Tibial nerve (tissue), 4 donors: Measurements from ENCODE around the gene C1orf159. TPM values are rescaled to one million over a fixed set of nuclear protein-coding genes. Genes with fewer than 3 reads are reported as not detected.

ENCODE experiments used
- DNase-seq, 2 donors: peaks; one replicate each; pipeline ENCODE4 v3.0.0-alpha.2; 2019; ENCODE audit warnings: low spot score in 2 of 2
- H3K27ac ChIP-seq, 4 donors: fragments of 200-600 bp; sonication (generic) in 3 of 4; one replicate each; pipeline ENCODE4 v1.5.1; 2017 to 2019; ENCODE audit warnings: mild to moderate bottlenecking in 1 of 4
- H3K27me3 ChIP-seq, 2 donors: fragments of 200-600 bp; sonication (generic) in 1 of 2; one replicate each; pipeline versions ENCODE4 v1.5.1 to v1.6.0; 2017 to 2019
- H3K36me3 ChIP-seq, 3 donors: fragments of 200-600 bp; sonication (generic); one replicate each; pipeline ENCODE4 v1.5.1; 2018 to 2019
- H3K4me1 ChIP-seq, 4 donors: fragments of 200-600 bp; sonication (generic) in 3 of 4; one replicate each; pipeline ENCODE4 v1.5.1; 2017 to 2019
- H3K4me3 ChIP-seq, 4 donors: fragments of 200-600 bp; sonication (generic) in 3 of 4; one replicate each; pipeline ENCODE4 v1.5.1; 2017 to 2019; ENCODE audit warnings: mild to moderate bottlenecking in 1 of 4, moderate library complexity in 1 of 4
- H3K9me3 ChIP-seq, 4 donors: fragments of 200-600 bp; sonication (generic) in 3 of 4; one replicate each; pipeline ENCODE4 v1.5.1; 2017 to 2019
- EP300 ChIP-seq, 2 donors: sonication (generic); formaldehyde crosslinking; IDR thresholded peaks; one replicate each; pipeline ENCODE4 v1.6.1; 2017; ENCODE audit warnings: antibody characterized with exemption in 2 of 2, mild to moderate bottlenecking in 1 of 2
- POLR2A ChIP-seq, 2 donors: fragments of 450-650 bp; IDR thresholded peaks; one replicate each; pipeline ENCODE4 v1.6.1; 2017; ENCODE audit warnings: antibody characterized with exemption in 2 of 2, mild to moderate bottlenecking in 2 of 2, moderate library complexity in 2 of 2
- WGBS, 2 donors: methylation state at CpG; one replicate each; pipeline ENCODE4 v1.1.5; 2018; 5-methylcytosine and 5-hydroxymethylcytosine counted together
- total RNA-seq, 4 donors: library from RNA; depleted of rRNA; stranded (reverse); fragments of >200 nt; gene quantifications; one replicate each; pipeline ENCODE4 v1.1.0, GENCODE V29; 2016
- TF ChIP-seq, protein P1 (sequence below), 5 experiments: fragments of 200-600 bp in 3 of 5; fragments of 450-650 bp in 2 of 5; sonication (generic) in 3 of 5; IDR thresholded peaks; one replicate each; pipeline ENCODE4 v1.5.1; 2016 to 2019; ENCODE audit warnings: antibody characterized with exemption in 5 of 5, mild to moderate bottlenecking in 3 of 5, moderate library complexity in 2 of 5

C1orf159 gene
- total RNA-seq, 4 donors from 2014 or later = 18.4 to 29.4 (median 23.1) TPM

DNA sequence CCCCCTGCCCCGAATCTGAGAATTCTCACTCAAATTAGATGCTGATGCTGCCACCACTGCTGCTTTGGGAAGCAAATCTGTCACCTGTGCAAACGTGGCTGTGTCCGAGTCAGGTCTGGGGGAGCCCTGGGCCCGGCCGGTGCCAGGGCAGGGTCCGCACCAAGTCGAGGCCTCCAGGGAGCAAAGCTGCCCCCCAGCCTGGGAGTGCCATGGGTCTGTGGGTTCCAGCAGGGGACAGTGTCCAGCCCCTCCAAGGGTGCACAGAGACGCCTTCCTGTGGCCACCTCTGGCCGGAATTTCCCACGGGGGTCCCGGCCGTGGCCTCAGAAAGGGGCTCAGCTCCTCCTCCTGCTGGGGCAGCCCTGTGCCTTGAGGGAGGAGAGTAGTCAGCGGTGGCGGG, 30.1 kb upstream of the C1orf159 start:
- Histone ChIP-seq H3K9me3 (no peaks in the 10 kb centered on the region), H3K4me1 (peaks cover 0 to 12% (median 0%) of the 10 kb centered on the region in 4 donors), H3K4me3 (no peak overlapping the region), H3K27ac (no peak overlapping the region), H3K27me3 (peaks cover 0 to 44% of the 10 kb centered on the region in 2 donors), H3K36me3 (no peaks in the 10 kb centered on the region)
- 70 to 93% methylated on average over 3 to 8 of the region's 14 CpGs for WGBS, 2 donors
- TF ChIP-seq POLR2A (IDR thresholded peaks at IDR 0.05) = no peak
- TF ChIP-seq, protein P1, sequence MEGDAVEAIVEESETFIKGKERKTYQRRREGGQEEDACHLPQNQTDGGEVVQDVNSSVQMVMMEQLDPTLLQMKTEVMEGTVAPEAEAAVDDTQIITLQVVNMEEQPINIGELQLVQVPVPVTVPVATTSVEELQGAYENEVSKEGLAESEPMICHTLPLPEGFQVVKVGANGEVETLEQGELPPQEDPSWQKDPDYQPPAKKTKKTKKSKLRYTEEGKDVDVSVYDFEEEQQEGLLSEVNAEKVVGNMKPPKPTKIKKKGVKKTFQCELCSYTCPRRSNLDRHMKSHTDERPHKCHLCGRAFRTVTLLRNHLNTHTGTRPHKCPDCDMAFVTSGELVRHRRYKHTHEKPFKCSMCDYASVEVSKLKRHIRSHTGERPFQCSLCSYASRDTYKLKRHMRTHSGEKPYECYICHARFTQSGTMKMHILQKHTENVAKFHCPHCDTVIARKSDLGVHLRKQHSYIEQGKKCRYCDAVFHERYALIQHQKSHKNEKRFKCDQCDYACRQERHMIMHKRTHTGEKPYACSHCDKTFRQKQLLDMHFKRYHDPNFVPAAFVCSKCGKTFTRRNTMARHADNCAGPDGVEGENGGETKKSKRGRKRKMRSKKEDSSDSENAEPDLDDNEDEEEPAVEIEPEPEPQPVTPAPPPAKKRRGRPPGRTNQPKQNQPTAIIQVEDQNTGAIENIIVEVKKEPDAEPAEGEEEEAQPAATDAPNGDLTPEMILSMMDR (IDR thresholded peaks at IDR 0.05) = no peak
- TF ChIP-seq EP300 (IDR thresholded peaks at IDR 0.05) = no peak
- no peak for DNase-seq

GRCh38 chr1:1145547-1145914, 29.6 kb upstream of the C1orf159 start:
- Histone ChIP-seq H3K9me3 (no peaks in the 10 kb centered on the region), H3K4me1 (peaks cover 0 to 12% (median 0%) of the 10 kb centered on the region in 4 donors), H3K4me3 (no peak overlapping the region), H3K27me3 (peaks cover 0 to 48% of the 10 kb centered on the region in 2 donors), H3K27ac (no peak overlapping the region), H3K36me3 (no peaks in the 10 kb centered on the region)
- WGBS, 2 donors = 81 to 87% methylated on average over 8 of the region's 9 CpGs
- no peak for DNase-seq
- no peak for TF ChIP-seq POLR2A (IDR thresholded peaks at IDR 0.05)
- TF ChIP-seq, protein P1 (IDR thresholded peaks at IDR 0.05) = no peak
- TF ChIP-seq EP300 (IDR thresholded peaks at IDR 0.05) = no peak

DNA sequence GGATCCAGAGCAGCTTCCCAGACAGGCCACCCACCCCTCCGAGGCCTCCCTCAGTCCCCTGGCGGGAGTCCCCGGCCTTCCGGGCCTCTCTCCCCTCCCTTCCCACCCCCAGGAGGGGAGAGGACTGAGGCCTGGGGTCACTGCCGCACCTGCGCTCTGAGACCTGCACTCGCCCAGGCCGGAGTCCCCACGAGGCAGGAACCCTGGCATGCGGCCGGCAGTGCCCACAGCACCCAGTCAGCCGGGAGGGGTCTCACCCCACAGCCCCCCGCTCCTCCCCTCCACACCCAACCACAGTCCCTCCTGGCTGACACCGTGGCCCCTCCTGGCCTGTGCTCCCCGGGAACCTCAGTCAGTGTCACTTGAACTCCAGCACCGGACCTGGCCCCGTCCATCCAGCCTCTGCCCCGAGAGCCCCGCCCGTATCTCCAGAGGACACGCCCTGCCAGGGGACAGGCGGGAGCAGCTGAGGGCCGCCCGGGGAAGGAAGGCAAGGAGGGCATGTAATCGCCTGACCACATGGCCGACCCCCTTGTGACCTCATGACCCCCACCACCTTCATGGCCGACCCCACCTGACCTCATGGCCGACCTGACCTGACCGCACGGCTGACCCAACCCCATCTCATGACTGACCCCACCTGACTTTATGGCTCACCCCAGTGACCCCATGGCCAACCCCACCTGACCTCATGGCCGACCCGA, 29.1 kb upstream of the C1orf159 start:
- H3K9me3 ChIP-seq = no peaks in the 10 kb centered on the region
- WGBS, 2 donors = 76 to 80% methylated on average over 31 to 32 of the region's 32 CpGs
- no peak overlapping the region for H3K4me3 ChIP-seq
- no peaks in the 10 kb centered on the region for H3K36me3 ChIP-seq
- DNase-seq = no peak
- peak overlapping the region in 1 of 4 donors; percentile 72 for H3K27ac ChIP-seq
- H3K4me1 ChIP-seq = peaks cover 0 to 12% (median 0%) of the 10 kb centered on the region in 4 donors
- TF ChIP-seq, protein P1 (IDR thresholded peaks at IDR 0.05) = no peak
- no peak for TF ChIP-seq POLR2A (IDR thresholded peaks at IDR 0.05)
- no peak for TF ChIP-seq EP300 (IDR thresholded peaks at IDR 0.05)
- H3K27me3 ChIP-seq = peaks cover 0 to 49% of the 10 kb centered on the region in 2 donors

DNA sequence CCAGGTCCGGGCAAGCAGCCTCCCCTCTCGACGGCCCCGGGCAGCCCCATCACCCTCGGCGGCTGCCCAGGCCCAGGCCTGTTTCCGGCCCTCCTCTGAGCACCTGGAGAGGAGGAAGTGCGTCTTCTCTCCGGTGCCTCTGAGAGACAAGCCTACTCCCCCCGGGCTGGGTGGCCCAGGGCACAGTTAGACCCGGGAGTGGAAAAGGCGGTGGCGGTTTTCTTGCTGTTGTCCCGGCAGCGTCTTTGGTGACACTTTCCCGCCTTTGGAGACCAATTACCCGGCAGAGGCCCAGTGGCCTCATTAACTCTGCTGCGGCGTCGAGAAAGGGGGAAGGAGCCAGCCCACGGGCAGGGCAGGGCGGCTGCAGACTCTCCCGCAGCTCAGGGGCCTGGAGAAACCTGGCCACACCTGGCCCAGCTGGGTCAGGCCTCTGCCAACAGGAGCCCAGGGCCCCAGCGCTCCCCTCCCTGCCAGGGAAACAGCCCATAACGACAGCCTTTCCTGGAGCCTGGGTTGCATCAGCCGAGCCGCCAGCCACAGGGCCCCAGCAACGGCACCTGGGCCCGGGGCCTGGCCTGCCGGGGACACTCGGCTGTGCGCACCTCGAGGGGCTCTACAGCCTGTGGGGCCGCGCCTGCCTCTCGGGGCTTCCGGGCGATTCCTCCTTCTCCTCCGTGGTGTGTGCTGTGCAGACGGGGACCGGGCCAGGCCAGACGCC, 28.4 kb upstream of the C1orf159 start:
- H3K36me3 ChIP-seq = no peaks in the 10 kb centered on the region
- DNase-seq = no peak
- peaks cover 0 to 49% of the 10 kb centered on the region in 2 donors for H3K27me3 ChIP-seq
- peak overlapping the region in 1 of 4 donors; percentile 72 for H3K27ac ChIP-seq
- 63 to 67% methylated on average over 38 to 42 of the region's 42 CpGs for WGBS, 2 donors
- H3K4me1 ChIP-seq = peaks cover 0 to 12% (median 0%) of the 10 kb centered on the region in 4 donors
- no peak for TF ChIP-seq POLR2A (IDR thresholded peaks at IDR 0.05)
- no peak for TF ChIP-seq EP300 (IDR thresholded peaks at IDR 0.05)
- TF ChIP-seq, protein P1 (IDR thresholded peaks at IDR 0.05) = no peak
- no peaks in the 10 kb centered on the region for H3K9me3 ChIP-seq
- H3K4me3 ChIP-seq = no peak overlapping the region

DNA sequence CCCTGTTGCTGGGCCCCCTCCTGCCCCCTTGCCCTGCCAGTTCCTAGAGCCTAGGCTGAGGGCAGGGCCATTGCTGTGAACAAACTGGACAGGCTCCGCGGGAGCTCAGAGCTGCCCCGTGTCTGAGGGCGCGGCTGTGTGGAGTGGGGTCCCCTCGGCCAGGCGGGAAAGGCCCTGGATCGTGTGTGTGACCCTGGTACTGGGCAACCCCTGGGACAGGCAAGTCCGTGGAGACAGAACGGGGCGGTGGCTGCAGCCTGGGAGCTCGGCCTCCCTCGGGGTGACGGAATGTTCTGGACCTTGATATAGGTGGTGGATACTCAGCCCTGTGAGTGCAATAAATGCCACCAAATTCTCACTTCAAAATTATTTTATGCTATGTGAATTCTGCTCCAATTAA, 27.7 kb upstream of the C1orf159 start:
- H3K27me3 ChIP-seq = peaks cover 0 to 49% of the 10 kb centered on the region in 2 donors
- H3K9me3 ChIP-seq = no peaks in the 10 kb centered on the region
- H3K36me3 ChIP-seq = no peaks in the 10 kb centered on the region
- DNase-seq = no peak
- 86 to 88% methylated on average over 12 to 14 of the region's 14 CpGs for WGBS, 2 donors
- TF ChIP-seq POLR2A (IDR thresholded peaks at IDR 0.05) (no peak), EP300 (IDR thresholded peaks at IDR 0.05) (no peak)
- TF ChIP-seq, protein P1 (IDR thresholded peaks at IDR 0.05) = no peak
- no peak overlapping the region for H3K4me3 ChIP-seq
- H3K27ac ChIP-seq = peak overlapping the region in 1 of 4 donors; percentile 72
- peaks cover 0 to 12% (median 0%) of the 10 kb centered on the region in 4 donors for H3K4me1 ChIP-seq
